ENCODE results near the gene AMN1.

DNA sequence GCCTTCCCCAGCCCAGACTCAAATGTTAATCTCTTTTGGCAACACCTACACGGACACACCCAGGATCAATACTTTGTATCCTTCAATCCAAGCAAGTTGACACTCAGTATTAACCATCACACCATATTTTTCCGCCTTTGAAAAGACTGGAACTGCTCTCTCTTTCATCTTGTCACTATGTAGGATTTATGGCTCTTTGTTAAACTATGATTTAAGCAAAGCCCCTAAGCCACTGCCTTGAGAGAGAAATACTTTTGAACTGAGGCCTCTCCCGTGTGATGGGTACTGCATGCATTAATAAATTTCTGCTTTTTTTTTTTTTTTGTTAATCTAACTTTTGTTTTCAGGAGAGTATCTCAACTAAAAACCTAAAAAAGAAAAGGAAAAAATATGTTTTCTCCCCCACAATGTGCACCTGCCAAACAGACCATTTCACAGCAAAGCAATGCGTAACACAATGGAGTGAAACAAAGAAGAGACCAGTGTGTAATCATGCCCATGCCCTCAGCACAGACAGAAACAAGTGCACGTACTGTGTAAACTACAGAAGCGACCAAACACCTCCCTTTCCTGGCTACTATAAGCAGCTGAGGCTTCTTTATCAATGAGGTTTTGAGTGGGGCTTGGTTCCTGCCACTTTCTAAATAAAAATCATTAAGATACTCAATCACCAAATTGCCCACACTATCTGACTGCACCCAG, 97.6 kb downstream of the AMN1 start:
- no peak for TF ChIP-seq EP300 (IDR thresholded peaks at IDR 0.05)
- TF ChIP-seq, protein P1, sequence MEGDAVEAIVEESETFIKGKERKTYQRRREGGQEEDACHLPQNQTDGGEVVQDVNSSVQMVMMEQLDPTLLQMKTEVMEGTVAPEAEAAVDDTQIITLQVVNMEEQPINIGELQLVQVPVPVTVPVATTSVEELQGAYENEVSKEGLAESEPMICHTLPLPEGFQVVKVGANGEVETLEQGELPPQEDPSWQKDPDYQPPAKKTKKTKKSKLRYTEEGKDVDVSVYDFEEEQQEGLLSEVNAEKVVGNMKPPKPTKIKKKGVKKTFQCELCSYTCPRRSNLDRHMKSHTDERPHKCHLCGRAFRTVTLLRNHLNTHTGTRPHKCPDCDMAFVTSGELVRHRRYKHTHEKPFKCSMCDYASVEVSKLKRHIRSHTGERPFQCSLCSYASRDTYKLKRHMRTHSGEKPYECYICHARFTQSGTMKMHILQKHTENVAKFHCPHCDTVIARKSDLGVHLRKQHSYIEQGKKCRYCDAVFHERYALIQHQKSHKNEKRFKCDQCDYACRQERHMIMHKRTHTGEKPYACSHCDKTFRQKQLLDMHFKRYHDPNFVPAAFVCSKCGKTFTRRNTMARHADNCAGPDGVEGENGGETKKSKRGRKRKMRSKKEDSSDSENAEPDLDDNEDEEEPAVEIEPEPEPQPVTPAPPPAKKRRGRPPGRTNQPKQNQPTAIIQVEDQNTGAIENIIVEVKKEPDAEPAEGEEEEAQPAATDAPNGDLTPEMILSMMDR (IDR thresholded peaks at IDR 0.05), result no peak

Data from ovary (tissue), 3 donors.